GM21717 (cell line): ENCODE results near the gene GAS2L2.

Experiments
- ATAC-seq: cut with Tn5 transposase; IDR thresholded peaks from one replicate; pipeline ENCODE4 v1.9.1; 2021; ENCODE audit warnings: mild to moderate bottlenecking, moderate library complexity; ENCODE audit not compliant: unreplicated experiment

GAS2L2 gene

DNA sequence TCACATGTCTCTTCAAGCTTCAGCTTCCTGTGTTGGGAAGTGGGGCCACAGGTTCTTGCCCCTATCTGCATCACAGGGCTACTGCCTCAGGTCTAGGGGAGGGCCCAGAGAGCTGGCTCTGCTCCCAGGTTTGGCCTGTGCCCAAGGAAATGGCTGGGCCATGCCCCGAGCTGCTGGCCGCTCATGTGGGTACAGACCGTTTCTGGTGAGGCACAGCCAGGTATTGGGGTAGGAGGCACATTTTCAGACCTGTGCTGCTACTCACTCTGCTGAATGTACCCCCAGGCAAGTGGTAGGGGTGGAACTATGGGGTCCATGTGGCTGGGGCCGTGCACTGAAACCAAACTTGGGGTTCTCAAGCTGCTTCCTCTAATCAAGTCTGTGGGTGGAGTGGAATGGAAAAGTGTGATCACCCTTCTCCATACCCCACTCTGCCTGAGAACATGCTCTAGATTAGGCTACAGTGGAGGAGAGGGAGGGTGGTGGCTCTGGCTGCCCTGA lies 4.6 kb downstream of the GAS2L2 start:
- no peak for ATAC-seq

- ATAC-seq = no peak
Measured at GRCh38 chr17:35747540-35748017, 5.5 kb downstream of the GAS2L2 start.

GRCh38 chr17:35745749-35746320 lies 7.2 kb downstream of the GAS2L2 start:
- ATAC-seq = no peak

- ATAC-seq = no peak
Measured at GRCh38 chr17:35745246-35745645, 7.8 kb downstream of the GAS2L2 start.

DNA sequence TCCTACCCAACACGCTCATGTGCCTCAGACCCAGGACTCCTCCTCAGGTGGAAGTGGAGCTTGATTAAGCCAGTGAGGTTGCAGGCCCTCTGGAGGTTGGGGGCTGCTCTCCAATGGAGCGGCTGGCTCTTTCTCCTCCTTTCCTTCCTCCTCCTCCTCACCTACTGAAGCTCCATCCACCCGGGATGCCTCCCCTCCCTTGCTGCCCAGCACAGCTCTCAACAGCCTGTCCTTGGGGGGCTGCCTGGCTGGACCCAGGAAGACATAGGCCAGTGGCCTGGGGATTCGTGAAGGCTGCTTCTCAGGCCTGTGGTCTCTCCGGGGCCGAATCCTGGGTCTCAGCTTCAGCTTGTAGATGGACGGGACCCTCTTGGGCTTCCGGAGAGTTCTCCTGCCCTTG lies 8.2 kb downstream of the GAS2L2 start:
- ATAC-seq = no peak

- no peak for ATAC-seq
Measured at GRCh38 chr17:35743626-35744328, 9.3 kb downstream of the GAS2L2 start.

DNA sequence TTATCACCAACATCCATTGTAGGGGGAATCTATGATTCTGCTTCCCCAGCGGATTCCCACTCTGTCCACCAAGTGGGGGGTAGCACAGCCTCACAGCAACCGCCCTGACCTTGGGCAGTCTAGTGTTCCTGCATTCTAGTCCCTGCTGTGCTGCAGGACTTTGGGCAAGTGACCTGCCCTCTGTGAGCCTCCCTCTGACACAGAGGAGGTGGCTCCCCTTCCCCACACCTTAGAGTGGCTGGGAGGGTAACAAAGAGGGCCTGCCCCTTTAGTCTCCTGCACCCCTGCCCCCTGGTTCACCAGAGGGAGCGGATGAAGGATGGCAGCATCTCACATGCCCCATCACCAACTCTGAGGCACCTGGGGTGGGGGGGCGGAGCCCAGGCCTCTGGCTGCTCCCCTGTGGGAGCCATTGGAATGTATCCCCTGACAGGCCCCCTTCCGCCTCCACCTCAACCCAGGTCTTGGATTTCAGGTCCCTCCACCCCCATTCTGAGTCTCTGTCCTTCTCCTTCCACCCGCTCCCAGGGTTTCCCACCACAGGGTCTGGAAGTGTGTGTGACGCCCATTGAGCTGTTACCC lies 10.1 kb downstream of the GAS2L2 start:
- no peak for ATAC-seq

DNA sequence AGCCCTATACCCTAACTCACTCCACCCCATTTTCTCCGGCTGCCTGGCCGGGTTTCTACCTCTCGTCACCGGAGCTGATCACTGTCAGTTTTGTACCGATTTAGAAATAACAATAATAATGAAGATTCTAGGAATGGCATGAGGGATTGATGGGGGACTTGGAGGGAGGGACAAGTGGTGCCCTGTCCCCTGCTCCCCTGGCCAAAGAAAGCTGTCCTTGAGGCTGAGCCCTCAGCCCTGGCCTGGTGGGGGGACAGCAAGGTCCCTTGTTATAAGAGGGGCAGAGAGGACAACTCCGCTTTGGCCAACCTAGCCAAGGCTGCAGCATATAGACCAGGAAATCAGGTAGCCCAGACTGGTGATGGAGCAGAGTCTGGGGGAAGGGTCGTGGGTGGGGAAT lies 10.5 kb downstream of the GAS2L2 start:
- no peak for ATAC-seq

- ATAC-seq = no peak
Measured at GRCh38 chr17:35740997-35741931, 11.8 kb downstream of the GAS2L2 start.

GRCh38 chr17:35740216-35740615 lies 12.8 kb downstream of the GAS2L2 start:
- ATAC-seq = no peak

DNA sequence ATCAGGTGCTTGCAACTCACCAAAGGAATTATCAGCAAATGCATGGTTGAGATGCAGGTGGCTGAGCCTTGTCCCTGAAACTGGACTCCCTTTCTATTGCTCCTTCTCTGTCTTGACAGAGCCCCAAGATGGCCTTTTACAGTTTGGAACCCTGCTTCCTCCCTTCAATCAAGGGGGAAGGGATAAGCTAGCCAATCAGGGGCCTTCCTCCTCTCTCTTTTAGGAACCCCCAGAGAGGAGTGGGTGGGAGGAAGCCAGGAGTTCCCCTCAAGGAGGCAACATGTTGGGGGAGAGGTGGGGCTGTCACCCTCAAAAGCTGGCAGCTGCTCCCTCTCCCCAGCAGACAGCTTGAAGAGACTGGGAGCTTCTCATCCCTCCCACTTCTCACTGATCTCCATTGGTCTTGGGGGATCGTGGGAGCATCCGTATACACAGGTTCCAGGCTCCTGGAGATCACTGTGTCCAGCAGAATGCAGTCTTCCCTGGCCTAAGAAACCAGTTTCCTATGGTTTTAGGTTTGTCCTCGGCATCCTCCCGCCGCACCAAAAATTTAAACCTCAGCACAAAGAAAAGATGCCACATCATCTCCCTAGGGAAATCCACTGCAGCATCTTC lies 14.4 kb downstream of the GAS2L2 start:
- no peak for ATAC-seq

- ATAC-seq = no peak
Measured at GRCh38 chr17:35736236-35736635, 16.8 kb downstream of the GAS2L2 start.

GRCh38 chr17:35735036-35735805 lies 17.8 kb downstream of the GAS2L2 start:
- ATAC-seq = no peak

- no peak for ATAC-seq
Measured at GRCh38 chr17:35734396-35734795, 18.6 kb downstream of the GAS2L2 start.

GRCh38 chr17:35733366-35733765 lies 19.7 kb downstream of the GAS2L2 start:
- no peak for ATAC-seq

GRCh38 chr17:35732806-35733136 lies 20.3 kb downstream of the GAS2L2 start:
- no peak for ATAC-seq

- ATAC-seq = no peak
Measured at GRCh38 chr17:35731917-35732805, 20.9 kb downstream of the GAS2L2 start.

DNA sequence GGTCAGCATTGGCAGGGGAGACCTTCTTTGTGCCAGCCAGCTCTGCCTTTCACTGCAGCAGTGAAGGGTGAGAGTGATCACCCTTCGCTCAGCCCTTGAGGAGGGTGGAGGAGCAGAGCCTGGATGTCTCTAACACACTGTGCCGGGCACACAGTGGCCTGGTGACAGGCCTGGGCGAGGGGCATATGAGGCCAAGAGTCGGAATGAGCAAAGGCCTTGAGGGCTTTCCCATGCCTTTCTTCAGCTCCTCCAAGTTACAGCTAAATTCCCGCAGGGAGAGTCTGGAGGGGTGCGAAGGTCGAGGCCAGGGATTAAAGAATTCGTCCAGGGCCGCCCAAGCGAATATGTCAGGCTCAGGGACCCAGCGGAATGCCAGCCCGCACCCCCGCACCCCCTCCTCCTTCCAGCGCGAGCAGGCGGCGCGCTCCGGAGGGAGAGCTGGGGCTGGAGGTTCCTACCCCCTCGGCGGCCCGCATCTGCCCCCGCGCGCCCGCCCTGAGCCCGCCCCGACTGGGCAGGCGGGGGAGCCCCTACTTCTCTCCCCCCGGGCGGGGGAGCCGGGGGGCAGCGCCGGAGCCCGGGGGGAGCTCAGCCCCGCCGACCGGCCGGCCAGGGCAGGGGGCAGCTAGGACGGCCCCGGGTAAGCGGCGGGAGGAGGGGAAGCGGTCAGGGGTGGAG lies 21.7 kb downstream of the GAS2L2 start, which contains the start of gene RASL10B:
RASL10B (plus strand) TSS at position 401 of the 678 bp plus-strand sequence. CDS start 3,546 bp downstream, outside the sequence.
- no peak for ATAC-seq
